ENCODE results near the gene PRTFDC1.
"Not testable (repeated sequence)": the region's sequence is repeated elsewhere in the genome, so short reads cannot be mapped to it uniquely, and the experiment has no call there.

Gene PRTFDC1

DNA sequence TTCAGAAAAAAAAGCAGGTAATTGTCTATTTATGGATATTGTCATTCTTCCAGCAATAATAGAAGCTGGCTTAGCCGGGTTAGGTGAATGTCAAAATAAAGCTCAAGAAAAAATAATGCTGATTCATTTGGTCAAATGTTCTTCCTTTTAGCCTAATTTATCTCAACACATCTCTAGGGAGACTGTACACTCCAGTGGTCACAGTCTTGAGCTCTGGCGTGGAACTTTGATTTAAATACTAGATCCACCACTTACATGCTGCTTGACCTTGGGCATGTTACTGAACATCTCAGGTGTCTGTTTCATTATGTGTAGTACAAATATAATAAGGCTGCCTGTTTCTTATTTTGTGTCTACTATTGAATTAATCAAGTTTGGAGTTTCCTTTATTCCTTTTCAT lies 22.0 kb downstream of the PRTFDC1 start:
- no peak for DNase-seq (ENCODE audit: low read depth)

DNA sequence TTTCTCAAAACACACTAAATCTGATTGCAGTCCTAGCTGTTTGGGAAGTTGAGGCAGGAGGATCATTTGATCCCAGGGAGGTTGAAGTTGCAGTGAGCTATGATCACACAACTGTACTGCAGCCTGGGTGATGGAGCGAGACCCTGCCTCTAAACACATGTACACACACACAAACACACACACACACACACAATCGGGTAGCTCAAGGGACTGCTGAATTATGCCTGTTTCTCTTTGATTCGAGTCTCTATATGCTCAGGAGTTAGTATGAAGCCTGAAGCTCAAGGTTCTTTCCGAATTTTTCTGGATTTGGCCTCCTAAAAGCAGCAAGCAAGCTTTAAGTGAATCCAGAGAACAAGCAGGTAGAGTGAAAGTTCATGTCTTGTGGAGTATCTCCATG lies 22.5 kb downstream of the PRTFDC1 start:
- DNase-seq (ENCODE audit: low read depth) = no peak

DNA sequence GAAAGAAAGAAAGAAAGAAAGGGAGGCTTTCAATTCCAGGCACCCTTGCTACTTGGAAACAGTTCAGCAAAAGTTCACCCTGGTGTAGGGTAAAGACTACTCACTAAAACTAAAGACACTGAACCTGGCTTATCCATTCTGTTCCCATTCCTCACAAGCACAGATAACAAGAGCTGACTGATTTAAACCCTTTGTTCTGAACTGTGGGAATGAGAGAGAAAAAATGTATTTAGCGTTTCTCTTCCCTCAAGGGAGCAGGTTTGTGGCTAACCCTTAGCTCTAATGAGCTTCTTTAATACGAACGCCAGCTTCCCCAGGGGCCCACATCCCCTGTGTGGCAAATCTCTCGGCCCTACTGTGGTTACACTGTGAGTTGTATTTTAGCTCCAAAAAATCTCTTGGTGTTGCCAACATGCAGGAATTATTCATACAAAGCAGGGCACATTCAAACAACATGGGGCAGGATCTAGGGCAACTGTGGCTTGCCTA lies 23.3 kb downstream of the PRTFDC1 start:
- DNase-seq (ENCODE audit: low read depth) = no peak

- DNase-seq (ENCODE audit: low read depth) = no peak
Measured at GRCh38 chr10:24928163-24928562, 24.2 kb downstream of the PRTFDC1 start.

- no peak for DNase-seq (ENCODE audit: low read depth)
Measured at GRCh38 chr10:24926557-24926956, 25.8 kb downstream of the PRTFDC1 start.

DNA sequence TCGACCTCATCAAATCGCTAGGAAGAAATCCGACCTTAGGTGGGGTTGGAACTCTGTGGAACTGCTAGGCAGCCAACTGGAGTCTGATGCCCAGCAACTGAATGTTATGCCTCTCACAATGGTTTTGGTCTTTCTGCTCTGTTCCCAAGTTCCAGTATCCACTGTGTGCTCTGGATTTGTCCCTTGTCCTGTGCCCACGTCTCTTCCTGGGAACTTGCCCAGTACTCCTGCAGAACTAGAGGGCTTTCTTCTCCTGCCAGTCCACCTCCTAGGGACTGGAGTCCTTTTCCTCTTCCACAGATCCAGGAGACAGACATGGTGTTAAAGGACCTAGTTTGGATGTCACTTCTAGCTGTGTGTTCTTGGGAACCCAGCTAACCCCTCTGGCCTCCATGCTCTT lies 26.6 kb downstream of the PRTFDC1 start:
- DNase-seq (ENCODE audit: low read depth) = no peak

GRCh38 chr10:24924483-24924882 lies 27.9 kb downstream of the PRTFDC1 start:
- not testable (repeated sequence) for DNase-seq (ENCODE audit: low read depth)

DNA sequence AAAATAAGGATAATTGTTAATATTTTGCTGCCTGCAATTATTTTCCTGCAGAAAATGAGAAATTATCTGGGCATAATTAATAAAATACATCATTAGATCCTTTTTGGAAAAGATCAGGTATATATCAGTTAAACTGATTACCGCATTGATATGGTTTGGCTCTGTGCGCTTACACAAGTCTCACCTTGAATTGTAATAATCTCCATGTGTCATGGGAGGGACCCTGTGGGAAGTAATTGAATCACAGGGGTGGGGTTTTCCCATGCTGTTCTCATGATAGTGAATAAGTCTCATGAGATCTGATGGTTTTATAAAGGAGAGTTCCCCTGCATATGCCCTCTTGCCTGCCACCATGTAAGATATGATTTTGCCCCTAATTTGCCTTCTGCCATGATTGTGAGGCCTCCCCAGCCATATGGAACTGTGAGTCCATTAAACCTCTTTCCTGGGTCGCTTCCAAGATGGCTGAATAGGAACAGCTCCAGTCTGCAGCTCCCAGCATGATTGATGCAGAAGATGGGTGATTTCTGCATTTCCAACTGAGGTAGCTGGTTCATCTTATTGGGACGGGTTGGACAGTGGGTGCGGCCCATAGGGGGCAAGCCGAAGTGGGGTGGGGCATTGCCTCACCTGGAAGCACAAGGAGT lies 30.1 kb downstream of the PRTFDC1 start:
- DNase-seq (ENCODE audit: low read depth) = not testable (repeated sequence)

DNA sequence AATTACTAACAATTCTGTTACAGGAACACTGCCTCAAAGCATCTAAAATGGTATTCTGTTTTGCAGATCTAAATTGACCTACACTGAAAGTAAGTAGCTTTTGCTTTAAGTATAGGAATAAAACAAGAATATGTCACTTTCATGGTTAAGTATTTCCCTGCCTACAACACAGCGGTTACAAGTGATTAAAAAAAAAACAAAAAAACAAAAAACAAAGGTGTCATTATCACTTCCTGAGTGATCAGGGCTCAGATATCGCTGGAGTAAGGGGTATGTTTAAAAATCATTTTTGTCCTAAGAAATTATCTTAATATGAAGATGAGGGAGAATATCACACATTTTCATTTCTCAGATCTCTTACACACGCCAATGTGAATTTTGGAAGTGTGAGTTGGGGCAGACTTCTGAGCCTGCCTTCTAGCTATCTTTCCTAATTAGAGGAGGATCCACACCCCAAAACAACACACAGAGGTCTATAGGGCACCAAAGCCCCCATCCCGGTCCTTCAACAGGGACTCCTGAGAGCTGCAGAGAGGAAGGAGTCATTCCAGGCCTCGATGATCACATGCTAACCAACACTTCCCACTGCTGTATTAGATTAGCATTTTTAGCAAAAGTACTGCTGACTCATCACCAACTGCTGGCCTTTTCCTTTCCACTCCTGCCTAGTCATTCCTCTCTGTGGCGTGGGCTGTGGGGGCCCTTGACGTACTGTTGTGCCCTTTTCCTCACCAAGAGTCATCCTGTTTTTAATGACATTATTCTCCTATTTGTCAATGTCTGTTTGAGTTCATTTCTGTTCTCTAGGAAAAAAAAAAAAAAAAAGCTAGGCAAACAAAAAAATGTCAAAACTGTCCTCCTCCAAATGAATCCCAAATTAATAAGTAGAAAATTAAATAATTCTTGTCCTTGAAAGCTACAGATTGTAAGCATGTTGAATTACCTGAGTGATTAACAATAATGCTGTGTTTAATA lies 31.2 kb downstream of the PRTFDC1 start:
- no peak for DNase-seq (ENCODE audit: low read depth)

DNA sequence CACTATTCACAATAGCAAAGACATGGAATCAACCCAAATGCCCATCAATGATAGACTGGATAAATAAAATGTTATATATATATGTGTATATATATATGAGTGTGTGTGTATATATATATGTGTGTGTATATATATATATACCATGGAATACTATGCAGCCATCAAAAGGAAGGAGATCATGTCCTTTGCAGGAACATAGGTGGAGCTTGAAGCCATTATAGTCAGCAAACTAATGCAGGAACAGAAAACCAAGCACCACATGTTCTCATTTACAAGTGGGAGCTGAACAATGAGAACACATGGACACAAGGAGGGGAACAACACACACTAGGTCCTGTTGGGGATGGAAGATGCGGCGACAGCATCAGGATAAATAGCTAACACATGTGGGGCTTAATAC lies 32.2 kb downstream of the PRTFDC1 start:
- not testable (repeated sequence) for DNase-seq (ENCODE audit: low read depth)

GRCh38 chr10:24919629-24920028 lies 32.8 kb downstream of the PRTFDC1 start:
- DNase-seq (ENCODE audit: low read depth) = not testable (repeated sequence)

DNA sequence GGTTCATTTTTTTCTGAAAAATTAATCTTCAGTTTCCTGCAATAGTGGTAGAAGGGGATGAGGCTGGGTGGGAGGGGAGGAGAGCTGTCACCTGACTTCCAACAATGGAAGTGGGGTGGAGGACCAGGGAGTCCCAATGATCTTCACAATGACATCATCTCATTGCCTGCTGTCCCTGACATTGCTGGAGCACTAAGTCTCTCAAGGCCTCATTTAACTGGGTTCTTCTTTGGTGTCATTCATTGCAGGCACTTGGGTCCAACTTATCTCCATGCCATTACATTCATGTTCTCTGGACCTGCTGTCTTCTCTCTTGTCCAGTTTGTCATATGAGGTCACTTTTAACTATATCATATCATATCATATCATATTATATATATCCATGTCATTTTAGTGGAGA lies 34.4 kb downstream of the PRTFDC1 start:
- DNase-seq (ENCODE audit: low read depth) = no peak

DNA sequence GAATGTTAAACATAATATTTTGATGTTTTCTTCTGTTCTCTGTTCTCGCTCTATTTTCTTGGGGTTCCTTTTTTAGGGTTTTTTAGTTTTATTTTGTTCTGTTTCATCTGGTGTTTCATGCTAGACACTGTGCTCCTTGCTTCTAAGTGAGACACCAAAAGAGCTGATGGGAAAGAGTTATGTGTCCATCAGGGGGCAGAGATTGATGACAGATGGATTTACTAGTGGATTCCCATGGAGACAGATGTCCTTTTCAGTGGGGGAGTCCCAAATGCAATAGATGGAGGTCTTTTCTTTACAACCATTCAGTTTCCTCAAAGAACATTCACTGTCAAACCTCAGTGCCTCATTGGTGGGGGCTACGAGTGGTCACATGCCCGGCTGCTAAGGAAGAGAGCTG lies 34.9 kb downstream of the PRTFDC1 start:
- DNase-seq (ENCODE audit: low read depth) = no peak

- no peak for DNase-seq (ENCODE audit: low read depth)
Measured at GRCh38 chr10:24916365-24916764, 36.0 kb downstream of the PRTFDC1 start.

GRCh38 chr10:24915304-24915703 lies 37.1 kb downstream of the PRTFDC1 start:
- DNase-seq (ENCODE audit: low read depth) = no peak

GRCh38 chr10:24914148-24914547 lies 38.3 kb downstream of the PRTFDC1 start:
- no peak for DNase-seq (ENCODE audit: low read depth)

DNA sequence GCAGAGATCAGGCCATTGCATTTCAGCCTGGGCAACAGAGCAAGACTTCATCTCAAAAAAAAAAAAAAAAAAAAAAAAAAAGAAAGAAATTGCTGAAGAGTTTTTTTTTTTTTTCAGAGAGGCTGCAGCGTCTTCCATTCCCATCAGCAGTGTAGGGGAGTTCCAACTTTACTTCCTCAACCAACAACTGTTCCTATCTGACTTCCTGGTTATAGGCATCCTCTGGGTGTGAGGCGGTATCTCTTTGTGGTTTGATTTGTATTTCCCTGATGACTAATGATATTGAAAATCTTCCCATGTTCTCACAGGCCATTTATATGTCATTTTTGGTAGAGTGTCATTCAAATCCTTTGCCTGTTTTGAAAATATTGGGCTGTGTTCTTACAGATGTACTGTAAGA lies 40.2 kb downstream of the PRTFDC1 start:
- DNase-seq (ENCODE audit: low read depth) = no peak

GRCh38 chr10:24911029-24911428 lies 41.4 kb downstream of the PRTFDC1 start:
- DNase-seq (ENCODE audit: low read depth) = no peak

DNA sequence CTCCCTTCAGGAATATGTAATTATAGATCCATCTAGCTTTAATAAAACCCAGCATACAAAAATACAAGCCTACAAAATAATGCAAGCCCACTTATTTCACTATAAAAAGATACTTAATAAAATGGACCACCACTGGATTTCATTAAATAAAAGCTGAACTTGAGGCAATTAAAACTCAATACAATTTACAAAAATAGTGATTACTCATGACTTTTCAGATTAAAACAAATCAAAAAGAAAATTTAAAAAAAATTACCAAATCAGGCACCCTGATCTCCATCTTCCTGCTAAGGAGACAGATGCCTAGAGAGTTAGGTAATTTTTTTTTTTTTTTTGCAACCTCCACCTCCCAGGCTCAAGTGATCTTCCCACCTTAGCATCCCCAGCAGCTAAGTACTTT lies 41.8 kb downstream of the PRTFDC1 start:
- no peak for DNase-seq (ENCODE audit: low read depth)

DNA sequence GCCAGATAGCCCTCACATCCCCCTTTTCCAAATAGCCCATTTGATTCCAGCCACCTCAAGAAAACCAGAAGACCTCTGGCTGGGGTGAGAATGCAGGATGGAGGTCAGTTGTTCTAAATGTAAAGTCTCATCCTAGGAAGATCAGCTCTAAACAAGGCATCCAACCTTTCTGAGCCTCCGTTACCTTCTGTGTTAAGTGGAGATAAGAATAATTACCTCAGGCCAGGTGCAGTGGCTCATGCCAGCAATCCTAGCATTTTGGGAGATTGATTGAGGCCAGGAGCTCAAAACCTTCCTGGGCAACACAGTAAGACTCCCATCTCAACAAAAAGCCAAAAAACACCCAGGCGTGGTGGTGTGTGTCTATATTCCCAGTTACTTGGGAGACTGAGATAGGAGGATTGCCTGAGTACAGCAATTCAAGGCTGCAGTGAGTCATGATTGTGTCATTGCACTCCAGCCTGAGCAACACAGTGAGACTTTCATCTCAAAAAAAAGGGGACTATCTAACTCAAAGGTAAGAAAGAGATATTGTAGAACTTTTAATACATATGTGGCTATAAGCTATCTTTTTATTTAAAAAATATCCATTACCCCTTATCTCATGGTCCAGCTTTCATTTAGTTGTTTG lies 43.5 kb downstream of the PRTFDC1 start:
- DNase-seq (ENCODE audit: low read depth) = no peak

DNA sequence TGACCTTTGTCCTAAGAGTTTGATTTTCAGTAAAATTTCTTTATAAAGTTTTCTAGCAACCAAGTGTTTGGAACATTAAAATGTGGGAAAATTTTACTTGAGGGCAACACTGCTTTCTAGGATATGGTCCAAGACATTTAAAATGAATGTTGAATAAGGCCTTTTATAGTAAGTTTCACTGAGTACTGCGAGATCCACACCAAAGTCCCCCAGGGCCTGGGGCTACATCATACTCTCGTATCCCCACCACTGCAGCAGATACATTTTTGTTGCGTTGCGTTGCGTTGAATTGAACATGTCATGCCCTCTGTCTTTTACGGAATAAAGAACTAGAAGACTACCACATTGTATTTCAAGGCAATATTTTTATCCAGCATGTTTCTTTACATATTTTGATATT lies 44.5 kb downstream of the PRTFDC1 start:
- DNase-seq (ENCODE audit: low read depth) = no peak

DNA sequence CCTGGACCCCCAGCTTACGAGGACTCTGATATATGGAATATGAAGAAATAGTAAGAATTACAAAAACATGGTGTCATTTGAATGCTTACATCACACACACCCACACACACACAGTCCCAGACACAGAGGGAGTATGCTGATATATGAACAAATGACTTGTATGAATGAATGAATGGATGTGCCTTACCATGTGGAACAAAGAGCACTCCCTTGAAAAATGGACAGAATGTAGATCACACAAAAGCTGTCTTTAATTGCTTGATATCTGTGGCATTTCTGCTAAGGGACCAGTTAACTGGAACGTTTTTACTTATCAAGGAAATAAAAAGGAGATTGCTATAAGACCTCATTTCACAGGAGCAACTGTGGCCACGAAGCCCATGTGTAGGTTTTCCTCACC lies 46.0 kb downstream of the PRTFDC1 start:
- no peak for DNase-seq (ENCODE audit: low read depth)

- DNase-seq (ENCODE audit: low read depth) = no peak
Measured at GRCh38 chr10:24904824-24905223, 47.6 kb downstream of the PRTFDC1 start.
